H1 (cell line): ENCODE measurements around the gene ITPK1. TPM values are rescaled to one million over a fixed set of nuclear protein-coding genes. Genes with fewer than 3 reads are reported as not detected.

Source experiments
- CTCF ChIA-PET: fragments of 300-600 bp; sonication (Branson Sonifier 250); formaldehyde crosslinking; loops from one replicate; lab custom pipeline; 2021; ENCODE audit not compliant: partially characterized antibody; lab: Charles Lee
- POLR2A ChIA-PET: fragments of 300-600 bp; sonication (Branson Sonifier 250); formaldehyde crosslinking; loops from one replicate; lab custom pipeline; 2021; ENCODE audit warnings: inconsistent platforms; ENCODE audit not compliant: partially characterized antibody; lab: Charles Lee
- DNase-seq, 2 experiments: peaks; one replicate each; pipeline versions ENCODE4 v3.0.0 to v3.0.0-alpha.2; 2010 to 2022; ENCODE audit warnings: low spot score in 2 of 2, low read depth in 1 of 2, mixed read lengths in 1 of 2
- FAIRE-seq: peaks from 2 replicates; lab custom pipeline; 2011; peaks lifted over from hg19 to GRCh38; lab: Jason Lieb, UNC
- H2AFZ ChIP-seq: 2 replicates; pipeline ENCODE4 v1.8.1; 2012; ENCODE audit warnings: low read length, inconsistent platforms
- H2AK5ac ChIP-seq: 2 replicates; pipeline ENCODE4 v1.6.1; 2013; ENCODE audit warnings: low read depth, low read length
- H2BK120ac ChIP-seq: replicated peaks from 2 replicates; pipeline ENCODE3; 2013; ENCODE audit warnings: low read depth, low read length, inconsistent platforms
- H2BK12ac ChIP-seq: 2 replicates; pipeline ENCODE4 v1.6.1; 2013; ENCODE audit warnings: low read depth, low read length
- H2BK15ac ChIP-seq: 2 replicates; pipeline ENCODE4 v1.6.1; 2013; ENCODE audit warnings: low read length
- H2BK20ac ChIP-seq: 2 replicates; pipeline ENCODE4 v1.6.1; 2013; ENCODE audit warnings: low read length
- H2BK5ac ChIP-seq: 2 replicates; pipeline ENCODE4 v1.6.1; 2013; ENCODE audit warnings: low read depth, low read length
- H3K14ac ChIP-seq: 2 replicates; pipeline ENCODE4 v1.6.1; 2013; ENCODE audit warnings: inconsistent platforms; ENCODE audit not compliant: insufficient read length
- H3K18ac ChIP-seq: 2 replicates; pipeline ENCODE4 v1.6.1; 2013; ENCODE audit warnings: low read length; ENCODE audit errors: extremely low read depth
- H3K23ac ChIP-seq: 2 replicates; pipeline ENCODE4 v1.6.1; 2013; ENCODE audit warnings: inconsistent platforms; ENCODE audit not compliant: insufficient read length
- H3K23me2 ChIP-seq: 2 replicates; pipeline ENCODE4 v1.6.1; 2013; ENCODE audit warnings: low read depth, low read length
- H3K27ac ChIP-seq: 2 replicates; pipeline ENCODE4 v1.6.1; 2011; ENCODE audit warnings: low read depth, low read length, inconsistent platforms
- H3K27me3 ChIP-seq, 4 experiments: replicated peaks in 1 of 4; 1 replicate in 1 of 4; 2 replicates in 3 of 4; pipeline versions ENCODE4 v1.6.1 to v1.8.1; 2011 to 2013; ENCODE audit warnings: low read length in 3 of 4, mild to moderate bottlenecking in 3 of 4, inconsistent platforms in 2 of 4, mixed read lengths in 2 of 4, moderate library complexity in 1 of 4; ENCODE audit not compliant: control insufficient read depth in 3 of 4, insufficient read depth in 3 of 4; ENCODE audit errors: extremely low read depth in 1 of 4
- H3K36me3 ChIP-seq, 4 experiments: 2 replicates each; pipeline versions ENCODE4 v1.6.1 to v1.8.1; 2011 to 2013; ENCODE audit warnings: mild to moderate bottlenecking in 4 of 4, low read length in 3 of 4, moderate library complexity in 2 of 4, control low read depth in 1 of 4, inconsistent platforms in 1 of 4; ENCODE audit not compliant: insufficient read depth in 4 of 4, control insufficient read depth in 2 of 4
- H3K4ac ChIP-seq: replicated peaks from 2 replicates; pipeline ENCODE3; 2013; ENCODE audit warnings: low read length, low read depth, mixed read lengths, inconsistent platforms; ENCODE audit not compliant: insufficient read length
- H3K4me1 ChIP-seq, 4 experiments: replicated peaks in 1 of 4; 1 replicate in 1 of 4; 2 replicates in 3 of 4; pipeline versions ENCODE4 v1.6.1 to v1.8.1; 2011 to 2013; ENCODE audit warnings: low read length in 3 of 4, inconsistent platforms in 2 of 4, mixed read lengths in 1 of 4; ENCODE audit not compliant: insufficient read depth in 4 of 4, control insufficient read depth in 3 of 4
- H3K4me2 ChIP-seq, 2 experiments: 2 replicates each; pipeline versions ENCODE4 v1.6.1 to v1.8.1; 2011 to 2013; ENCODE audit warnings: low read depth in 2 of 2, low read length in 2 of 2, control low read depth in 1 of 2, inconsistent platforms in 1 of 2, mild to moderate bottlenecking in 1 of 2; ENCODE audit not compliant: insufficient read depth in 1 of 2
- H3K4me3 ChIP-seq, 4 experiments: fragments of 200-600, 300-600 bp in 1 of 4; sonication (generic), shearing (Covaris generic), sonication (Bioruptor Twin) in 1 of 4; 2 replicates each; pipeline versions ENCODE4 v1.5.1 to v1.8.1; 2011 to 2016; ENCODE audit warnings: low read length in 4 of 4, low read depth in 3 of 4, control low read depth in 2 of 4, inconsistent platforms in 2 of 4, mild to moderate bottlenecking in 2 of 4, mixed read lengths in 1 of 4, moderate library complexity in 1 of 4; ENCODE audit not compliant: insufficient read depth in 2 of 4; ENCODE audit errors: extremely low read depth in 1 of 4
- H3K56ac ChIP-seq: replicated peaks from 2 replicates; pipeline ENCODE3; 2013; ENCODE audit warnings: low read depth, mild to moderate bottlenecking, mixed read lengths, low read length, inconsistent platforms; ENCODE audit not compliant: insufficient read length
- H3K79me1 ChIP-seq: 2 replicates; pipeline ENCODE4 v1.6.1; 2013; ENCODE audit warnings: low read depth, low read length, control low read depth
- H3K79me2 ChIP-seq, 2 experiments: 2 replicates each; pipeline versions ENCODE4 v1.6.1 to v1.8.1; 2012 to 2013; ENCODE audit warnings: low read length in 2 of 2, mild to moderate bottlenecking in 2 of 2, inconsistent platforms in 1 of 2; ENCODE audit not compliant: insufficient read depth in 2 of 2, control insufficient read depth in 1 of 2
- H3K9ac ChIP-seq, 4 experiments: replicated peaks in 1 of 4; 1 replicate in 1 of 4; 2 replicates in 3 of 4; pipeline versions ENCODE4 v1.6.1 to v1.8.1; 2011 to 2013; ENCODE audit warnings: low read depth in 3 of 4, low read length in 3 of 4, control low read depth in 2 of 4, mild to moderate bottlenecking in 2 of 4, moderate library complexity in 2 of 4, inconsistent platforms in 1 of 4; ENCODE audit errors: extremely low read depth in 1 of 4
- H3K9me3 ChIP-seq, 2 experiments: 2 replicates each; pipeline versions ENCODE4 v1.6.1 to v1.8.1; 2012 to 2013; ENCODE audit warnings: mild to moderate bottlenecking in 2 of 2, moderate library complexity in 2 of 2, control low read depth in 1 of 2, inconsistent platforms in 1 of 2, low read depth in 1 of 2, low read length in 1 of 2, mixed read lengths in 1 of 2; ENCODE audit not compliant: insufficient read depth in 2 of 2
- H4K20me1 ChIP-seq, 2 experiments: replicated peaks in 1 of 2; 2 replicates each; pipeline versions ENCODE3 to v1.8.1; 2011 to 2013; ENCODE audit warnings: inconsistent platforms in 2 of 2, low read length in 2 of 2, mild to moderate bottlenecking in 1 of 2; ENCODE audit not compliant: insufficient read depth in 2 of 2, control insufficient read depth in 1 of 2
- H4K5ac ChIP-seq: 2 replicates; pipeline ENCODE4 v1.6.1; 2013; ENCODE audit warnings: low read length, low read depth, mixed read lengths, inconsistent platforms; ENCODE audit not compliant: insufficient read length
- H4K8ac ChIP-seq: 2 replicates; pipeline ENCODE4 v1.8.0; 2013; ENCODE audit warnings: mild to moderate bottlenecking, moderate library complexity, low read length, inconsistent platforms; ENCODE audit not compliant: insufficient read depth; ENCODE audit errors: extremely low read depth
- H4K91ac ChIP-seq: replicated peaks from 2 replicates; pipeline ENCODE3; 2013; ENCODE audit warnings: low read length, mixed read lengths, inconsistent platforms; ENCODE audit not compliant: insufficient read length
- E2F6 ChIP-seq: IDR thresholded peaks from 2 replicates; pipeline ENCODE4 v1.6.1; 2012; ENCODE audit warnings: inconsistent platforms
- POU5F1 ChIP-seq: IDR thresholded peaks from 2 replicates; pipeline ENCODE4 v1.6.1; 2011; ENCODE audit warnings: low read depth, mild to moderate bottlenecking, low read length, moderate library complexity
- SIRT6 ChIP-seq: IDR thresholded peaks from one replicate; pipeline ENCODE4 v1.7.1; 2012; ENCODE audit warnings: low read length, inconsistent platforms
- TAF1 ChIP-seq: IDR thresholded peaks from 2 replicates; pipeline ENCODE4 v1.6.1; 2011; ENCODE audit warnings: mild to moderate bottlenecking, low read depth, low read length
- YY1 ChIP-seq: IDR thresholded peaks from 2 replicates; pipeline ENCODE4 v1.6.1; 2011; ENCODE audit warnings: low read depth, mild to moderate bottlenecking, low read length
- ZNF274 ChIP-seq: IDR thresholded peaks from 2 replicates; pipeline ENCODE4 v1.7.0; 2012; ENCODE audit warnings: low read length, borderline replicate concordance; ENCODE audit errors: extremely low read depth
- WGBS, 2 experiments: shearing (Covaris generic) in 1 of 2; methylation state at CpG; one replicate each; pipeline versions ENCODE4 v1.1.6 to v1.1.7; 2013 to 2015; ENCODE audit warnings: low lambda C conversion rate in 2 of 2, mixed read lengths in 2 of 2, inconsistent platforms in 1 of 2, low coverage in 1 of 2, missing lambda C conversion rate in 1 of 2; ENCODE audit not compliant: insufficient replicate concordance in 2 of 2, insufficient coverage in 1 of 2, insufficient read length in 1 of 2; ENCODE audit errors: extremely low coverage in 1 of 2, missing lambda C conversion rate in 1 of 2; 5-methylcytosine and 5-hydroxymethylcytosine counted together
- polyA plus RNA-seq, 7 experiments: library from polyadenylated mRNA; depleted of rRNA in 3 of 7; stranded (reverse) in 5 of 7; unstranded in 2 of 7; fragments of >200 nt in 5 of 7; fragments of 200-250 nt in 2 of 7; gene quantifications; 1 replicate in 5 of 7; 2 replicates in 1 of 7; 4 replicates in 1 of 7; pipeline versions ENCODE4 v1.2.1 to v1.2.3, GENCODE V29; 2011 to 2013; ENCODE audit warnings: missing spikeins in 2 of 7, mixed read lengths in 2 of 7
- total RNA-seq: library from RNA; stranded (reverse); fragmentation: NEBNext Ultra II Directional; extraction: Animal tissue kit (Norgen Biotek cat#: 25700); gene quantifications from 2 replicates; pipeline ENCODE4 v1.2.1, GENCODE V29; 2021

The ITPK1 gene
- total and polyA plus RNA-seq, 2 of the 8 experiments (the other 6 are each of a cell fraction or from before 2014, with no cell fraction given) = 108 to 143 TPM

- ChIA-PET CTCF (interaction anchor here (0.6 to 1.7 kb wide), 6 partner anchors 22 to 1081 kb away, joined by 3 to 4 read pairs (median 4); no protein-coding TSS in a partner anchor), POLR2A (no interaction called here)
- H3K36me3 ChIP-seq = no peaks in the 10 kb centered on the region; a peak in 1 of 8 replicates
- H3K79me1 ChIP-seq = peaks cover 20% of the 10 kb centered on the region
- H3K4me3 ChIP-seq = no peak overlapping the region
- 86% methylated on average over 12 of the region's 12 CpGs; no CpG with 5 or more reads in 1 of the 2 experiments for WGBS, 2 experiments
- H3K79me2 ChIP-seq = peaks cover 0 to 57% of the 10 kb centered on the region in 2 experiments; a peak in 2 of 4 replicates
- H3K23ac ChIP-seq = no peak overlapping the region
- no peak overlapping the region for H2AFZ ChIP-seq
- H3K18ac ChIP-seq = no peak overlapping the region
- no peaks in the 10 kb centered on the region for H3K27me3 ChIP-seq
- H2BK12ac ChIP-seq = no peak overlapping the region
- no peak overlapping the region for H4K91ac ChIP-seq
- no peak overlapping the region for H4K5ac ChIP-seq
- FAIRE-seq = no peak
- no peaks in the 10 kb centered on the region for H3K9me3 ChIP-seq
- H3K4ac ChIP-seq = no peak overlapping the region
- no peak overlapping the region for H2AK5ac ChIP-seq
- H4K8ac ChIP-seq = no peak overlapping the region
- H2BK120ac ChIP-seq = no peak overlapping the region
- no peak overlapping the region for H3K56ac ChIP-seq
- H3K14ac ChIP-seq = no peak overlapping the region
- no peaks in the 10 kb centered on the region for H3K23me2 ChIP-seq
- H3K4me2 ChIP-seq = no peak overlapping the region
- no peak overlapping the region for H3K9ac ChIP-seq
- peaks cover 0 to 4% (median 0%) of the 10 kb centered on the region in 4 experiments; a peak in 4 of 7 replicates for H3K4me1 ChIP-seq
- H2BK20ac ChIP-seq = no peak overlapping the region
- no peak for DNase-seq
- no peak overlapping the region for H2BK15ac ChIP-seq
- H3K27ac ChIP-seq = 0 out of 2 replicates have a peak overlapping the region, but pooled peaks have one; percentile 4
- H2BK5ac ChIP-seq = peak overlapping the region; percentile 62; the same call in 1 of the 2 replicates
- H4K20me1 ChIP-seq = peaks cover 11 to 18% of the 10 kb centered on the region in 2 experiments
- TF ChIP-seq YY1 (no peak), ZNF274 (no peak), E2F6 (no peak), SIRT6 (no peak), POU5F1 (no peak), TAF1 (no peak)
Observed at GRCh38 chr14:93072659-93073357, 42.9 kb downstream of the ITPK1 start.
